OCI-LY3 (cell line): ENCODE data around the gene NPC2.

Experiments
- H2AFZ ChIP-seq: fragments of 200-600, 300-600 bp; shearing (Covaris generic); 2 replicates; pipeline ENCODE4 v1.6.0; 2014; ENCODE audit warnings: antibody characterized with exemption, low read depth, low read length
- H3K27ac ChIP-seq: fragments of 200-600, 300-600 bp; sonication (generic); 2 replicates; pipeline ENCODE4 v1.5.1; 2014; ENCODE audit warnings: mild to moderate bottlenecking, low read length, moderate library complexity, mixed read lengths
- H3K27me3 ChIP-seq: fragments of 200-600, 300-600 bp; sonication (generic); 2 replicates; pipeline ENCODE4 v1.6.1; 2014; ENCODE audit warnings: low read depth, low read length, mixed read lengths
- H3K36me3 ChIP-seq: fragments of 200-600, 300-600 bp; sonication (generic); replicated peaks from 2 replicates; pipeline ENCODE3; 2014; ENCODE audit warnings: low read depth, low read length, mixed read lengths
- H3K4me1 ChIP-seq: fragments of 300-600, 200-600 bp; sonication (generic); 2 replicates; pipeline ENCODE4 v1.6.1; 2014; ENCODE audit warnings: low read length, mixed read lengths
- H3K4me2 ChIP-seq: fragments of 200-600, 300-600 bp; sonication (generic); 2 replicates; pipeline ENCODE4 v1.6.1; 2014; ENCODE audit warnings: low read length, mixed read lengths
- H3K4me3 ChIP-seq: fragments of 300-600, 200-600 bp; sonication (generic); 2 replicates; pipeline ENCODE4 v1.5.1; 2014; ENCODE audit warnings: antibody characterized with exemption, mild to moderate bottlenecking, low read length, moderate library complexity
- H3K79me2 ChIP-seq: fragments of 300-600, 200-600 bp; shearing (Covaris generic); 2 replicates; pipeline ENCODE4 v1.6.1; 2014; ENCODE audit warnings: mild to moderate bottlenecking, low read length, mixed read lengths
- H3K9ac ChIP-seq: fragments of 300-600, 200-600 bp; shearing (Covaris generic); 2 replicates; pipeline ENCODE4 v1.6.0; 2014; ENCODE audit warnings: mild to moderate bottlenecking, low read length, moderate library complexity
- H3K9me3 ChIP-seq: fragments of 200-600, 300-600 bp; shearing (Covaris generic); 2 replicates; pipeline ENCODE4 v1.6.1; 2014; ENCODE audit warnings: low read length, mixed read lengths; ENCODE audit not compliant: insufficient read depth
- H4K20me1 ChIP-seq: fragments of 200-600, 300-600 bp; sonication (generic); 2 replicates; pipeline ENCODE4 v1.6.1; 2016; ENCODE audit warnings: low read length, mixed read lengths; ENCODE audit not compliant: insufficient read depth
- EZH2phosphoT487 ChIP-seq: fragments of 200-600 bp; shearing (Covaris generic); IDR thresholded peaks from 2 replicates; pipeline ENCODE4 v1.6.1; 2018; ENCODE audit warnings: antibody characterized with exemption, mixed run types, low read depth
- TF ChIP-seq, protein P1 (sequence below): fragments of 200-600, 300-600 bp; sonication (generic); IDR thresholded peaks from 2 replicates; pipeline ENCODE4 v1.5.1; 2014; ENCODE audit warnings: antibody characterized with exemption, low read length, low read depth

The NPC2 gene

GRCh38 chr14:74505831-74506230, 12.7 kb upstream of the NPC2 start:
- no peak overlapping the region for H2AFZ ChIP-seq
- TF ChIP-seq EZH2phosphoT487: no peak
- TF ChIP-seq, protein P1, sequence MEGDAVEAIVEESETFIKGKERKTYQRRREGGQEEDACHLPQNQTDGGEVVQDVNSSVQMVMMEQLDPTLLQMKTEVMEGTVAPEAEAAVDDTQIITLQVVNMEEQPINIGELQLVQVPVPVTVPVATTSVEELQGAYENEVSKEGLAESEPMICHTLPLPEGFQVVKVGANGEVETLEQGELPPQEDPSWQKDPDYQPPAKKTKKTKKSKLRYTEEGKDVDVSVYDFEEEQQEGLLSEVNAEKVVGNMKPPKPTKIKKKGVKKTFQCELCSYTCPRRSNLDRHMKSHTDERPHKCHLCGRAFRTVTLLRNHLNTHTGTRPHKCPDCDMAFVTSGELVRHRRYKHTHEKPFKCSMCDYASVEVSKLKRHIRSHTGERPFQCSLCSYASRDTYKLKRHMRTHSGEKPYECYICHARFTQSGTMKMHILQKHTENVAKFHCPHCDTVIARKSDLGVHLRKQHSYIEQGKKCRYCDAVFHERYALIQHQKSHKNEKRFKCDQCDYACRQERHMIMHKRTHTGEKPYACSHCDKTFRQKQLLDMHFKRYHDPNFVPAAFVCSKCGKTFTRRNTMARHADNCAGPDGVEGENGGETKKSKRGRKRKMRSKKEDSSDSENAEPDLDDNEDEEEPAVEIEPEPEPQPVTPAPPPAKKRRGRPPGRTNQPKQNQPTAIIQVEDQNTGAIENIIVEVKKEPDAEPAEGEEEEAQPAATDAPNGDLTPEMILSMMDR: no peak
- no peak overlapping the region for H3K4me3 ChIP-seq
- peaks cover 4% of the 10 kb centered on the region; the same call in 1 of the 2 replicates for H3K4me1 ChIP-seq
- no peaks in the 10 kb centered on the region for H4K20me1 ChIP-seq
- no peak overlapping the region for H3K9ac ChIP-seq
- no peaks in the 10 kb centered on the region for H3K79me2 ChIP-seq
- H3K27ac ChIP-seq: no peak overlapping the region
- H3K4me2 ChIP-seq: no peak overlapping the region
- no peaks in the 10 kb centered on the region for H3K36me3 ChIP-seq
- no peaks in the 10 kb centered on the region for H3K9me3 ChIP-seq
- H3K27me3 ChIP-seq: peaks cover 3% of the 10 kb centered on the region; the same call in 1 of the 2 replicates

- Histone ChIP-seq H3K9ac (no peak overlapping the region), H3K4me3 (no peak overlapping the region), H3K27ac (no peak overlapping the region), H3K9me3 (no peaks in the 10 kb centered on the region), H2AFZ (no peak overlapping the region), H3K4me1 (peaks cover 4% of the 10 kb centered on the region; the same call in 1 of the 2 replicates), H3K79me2 (no peaks in the 10 kb centered on the region), H3K4me2 (no peak overlapping the region), H4K20me1 (no peaks in the 10 kb centered on the region), H3K36me3 (no peaks in the 10 kb centered on the region), H3K27me3 (peaks cover 3% of the 10 kb centered on the region; the same call in 1 of the 2 replicates)
- no peak for TF ChIP-seq EZH2phosphoT487
- TF ChIP-seq, protein P1: no peak
Measured at GRCh38 chr14:74504874-74505720, 12.0 kb upstream of the NPC2 start.

GRCh38 chr14:74504412-74504811, 11.3 kb upstream of the NPC2 start:
- Histone ChIP-seq H3K27me3 (peaks cover 3% of the 10 kb centered on the region; the same call in 1 of the 2 replicates), H3K9me3 (no peaks in the 10 kb centered on the region), H3K9ac (no peak overlapping the region), H3K36me3 (no peaks in the 10 kb centered on the region), H2AFZ (no peak overlapping the region), H4K20me1 (no peaks in the 10 kb centered on the region), H3K79me2 (no peaks in the 10 kb centered on the region), H3K27ac (no peak overlapping the region), H3K4me2 (no peak overlapping the region), H3K4me1 (peaks cover 4% of the 10 kb centered on the region; the same call in 1 of the 2 replicates), H3K4me3 (no peak overlapping the region)
- TF ChIP-seq, protein P1: no peak
- TF ChIP-seq EZH2phosphoT487: no peak

DNA sequence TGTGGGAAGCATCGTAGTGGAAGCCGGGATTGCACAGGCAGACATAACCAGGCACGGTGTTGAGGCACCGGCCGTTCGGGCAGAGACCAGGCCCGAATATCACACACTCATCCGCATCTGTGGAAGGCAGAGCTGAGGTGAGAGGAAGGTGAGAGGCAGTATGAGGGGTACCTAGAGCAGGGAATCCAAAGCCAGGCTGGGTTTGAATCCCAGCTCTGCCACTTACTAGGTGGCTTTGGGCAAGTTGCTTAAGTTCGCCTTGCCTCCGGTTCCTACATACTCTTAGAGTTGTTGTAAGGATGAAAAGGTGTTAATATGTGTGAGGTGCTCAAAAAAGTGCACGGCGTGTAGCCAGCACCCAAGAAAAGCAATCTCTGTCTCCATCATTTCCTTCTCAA, 10.8 kb upstream of the NPC2 start:
- H3K9me3 ChIP-seq: no peaks in the 10 kb centered on the region
- H3K27ac ChIP-seq: no peak overlapping the region
- H3K9ac ChIP-seq: no peak overlapping the region
- H2AFZ ChIP-seq: no peak overlapping the region
- H3K4me2 ChIP-seq: no peak overlapping the region
- no peak for TF ChIP-seq EZH2phosphoT487
- TF ChIP-seq, protein P1: no peak
- no peaks in the 10 kb centered on the region for H4K20me1 ChIP-seq
- no peak overlapping the region for H3K4me3 ChIP-seq
- H3K27me3 ChIP-seq: peaks cover 3% of the 10 kb centered on the region; the same call in 1 of the 2 replicates
- H3K36me3 ChIP-seq: no peaks in the 10 kb centered on the region
- H3K79me2 ChIP-seq: no peaks in the 10 kb centered on the region
- H3K4me1 ChIP-seq: peaks cover 4% of the 10 kb centered on the region; the same call in 1 of the 2 replicates
